Astrocyte (in vitro differentiated cells and primary cell): ENCODE results near the gene DCTN1.

Experiments
- CTCF ChIP-seq: IDR thresholded peaks from 2 replicates; pipeline ENCODE4 v1.5.1; 2011; ENCODE audit warnings: low read depth, mild to moderate bottlenecking, inconsistent platforms, low read length, moderate library complexity; ENCODE audit not compliant: insufficient read depth
- EZH2 ChIP-seq: IDR thresholded peaks from 2 replicates; pipeline ENCODE4 v1.6.1; 2012; ENCODE audit warnings: mild to moderate bottlenecking, low read length, inconsistent platforms; ENCODE audit not compliant: insufficient read depth

DNA sequence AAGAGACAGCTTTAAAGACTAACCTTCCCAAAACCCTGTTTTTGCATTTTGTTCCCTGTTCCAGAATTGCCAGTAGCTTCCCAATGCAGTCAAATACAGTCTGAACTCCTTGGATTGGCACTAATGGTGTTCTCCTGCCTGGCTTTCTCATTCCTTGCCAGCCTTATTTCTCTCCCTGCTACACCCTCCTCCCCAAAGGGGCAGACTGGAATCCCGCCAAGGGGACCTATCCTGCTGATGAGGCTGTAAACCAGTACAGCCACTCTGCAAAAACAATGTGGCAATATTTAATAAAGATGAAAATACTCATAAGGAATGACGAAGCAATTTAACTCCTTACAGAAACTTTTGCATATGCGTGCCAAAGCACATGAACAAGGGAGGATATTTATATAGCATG lies 32.4 kb downstream of the DCTN1 start:
- no peak for TF ChIP-seq CTCF
- TF ChIP-seq EZH2 = no peak
